GM21723 (cell line): Measurements from ENCODE around the gene PACS2.
"Not testable (repeated sequence)": the region's sequence is repeated elsewhere in the genome, so short reads cannot be mapped to it uniquely, and the experiment has no call there.

ENCODE experiments used
- ATAC-seq: cut with Tn5 transposase; IDR thresholded peaks from one replicate; pipeline ENCODE4 v1.9.1; 2021; ENCODE audit warnings: mild to moderate bottlenecking, moderate library complexity; ENCODE audit not compliant: unreplicated experiment

PACS2 gene

GRCh38 chr14:105313381-105314286, 914 bp upstream of the PACS2 start:
- peak; percentile 23 for ATAC-seq

GRCh38 chr14:105315211-105315721, 718 bp downstream of the PACS2 start:
- ATAC-seq, result peak; percentile 12

- ATAC-seq, result no peak
Measured at GRCh38 chr14:105315941-105316576, 1.5 kb downstream of the PACS2 start.

GRCh38 chr14:105316577-105316941, 2.0 kb downstream of the PACS2 start:
- ATAC-seq, result no peak

- ATAC-seq, result no peak
Measured at GRCh38 chr14:105316968-105317510, 2.5 kb downstream of the PACS2 start.

- ATAC-seq, result no peak
Measured at GRCh38 chr14:105317546-105317945, 3.0 kb downstream of the PACS2 start.

GRCh38 chr14:105322791-105323556, 8.4 kb downstream of the PACS2 start:
- ATAC-seq, result no peak

- ATAC-seq, result no peak
Measured at GRCh38 chr14:105323663-105324062, 9.1 kb downstream of the PACS2 start.

- no peak for ATAC-seq
Measured at GRCh38 chr14:105324080-105324778, 9.7 kb downstream of the PACS2 start.

- no peak for ATAC-seq
Measured at GRCh38 chr14:105324871-105325270, 10.3 kb downstream of the PACS2 start.

GRCh38 chr14:105325303-105325702, 10.8 kb downstream of the PACS2 start:
- no peak for ATAC-seq

GRCh38 chr14:105325716-105326567, 11.4 kb downstream of the PACS2 start:
- no peak for ATAC-seq

GRCh38 chr14:105326568-105326867, 12.0 kb downstream of the PACS2 start:
- no peak for ATAC-seq

- ATAC-seq, result no peak
Measured at GRCh38 chr14:105326891-105327694, 12.5 kb downstream of the PACS2 start.

GRCh38 chr14:105327695-105328045, 13.1 kb downstream of the PACS2 start:
- ATAC-seq, result not testable (repeated sequence)

GRCh38 chr14:105328070-105328677, 13.6 kb downstream of the PACS2 start:
- ATAC-seq, result no peak

GRCh38 chr14:105328678-105329390, 14.3 kb downstream of the PACS2 start:
- no peak for ATAC-seq
